ENCODE measurements around the gene SDC1.

Gene SDC1

DNA sequence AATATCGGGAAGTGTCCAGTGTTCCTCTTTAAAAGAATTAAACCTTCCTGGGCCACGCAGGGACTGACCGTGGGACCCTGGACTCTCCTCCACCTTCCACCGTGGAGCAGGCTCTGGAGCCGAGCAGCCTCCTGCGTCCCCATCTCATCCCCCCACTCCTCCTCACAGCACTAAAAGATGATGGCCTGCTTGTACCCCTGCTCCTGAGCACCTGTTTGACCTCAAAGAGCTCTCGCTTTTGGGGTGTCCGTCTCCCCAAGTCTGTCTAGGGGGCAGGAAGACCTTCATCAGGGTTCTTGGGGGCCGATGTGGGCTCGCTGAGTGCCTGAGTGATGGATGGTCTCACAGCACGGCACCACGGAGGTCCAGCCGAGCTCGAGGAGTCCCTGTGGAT is 1.2 kb upstream of the SDC1 start:
- no peak for DNase-seq

DNA sequence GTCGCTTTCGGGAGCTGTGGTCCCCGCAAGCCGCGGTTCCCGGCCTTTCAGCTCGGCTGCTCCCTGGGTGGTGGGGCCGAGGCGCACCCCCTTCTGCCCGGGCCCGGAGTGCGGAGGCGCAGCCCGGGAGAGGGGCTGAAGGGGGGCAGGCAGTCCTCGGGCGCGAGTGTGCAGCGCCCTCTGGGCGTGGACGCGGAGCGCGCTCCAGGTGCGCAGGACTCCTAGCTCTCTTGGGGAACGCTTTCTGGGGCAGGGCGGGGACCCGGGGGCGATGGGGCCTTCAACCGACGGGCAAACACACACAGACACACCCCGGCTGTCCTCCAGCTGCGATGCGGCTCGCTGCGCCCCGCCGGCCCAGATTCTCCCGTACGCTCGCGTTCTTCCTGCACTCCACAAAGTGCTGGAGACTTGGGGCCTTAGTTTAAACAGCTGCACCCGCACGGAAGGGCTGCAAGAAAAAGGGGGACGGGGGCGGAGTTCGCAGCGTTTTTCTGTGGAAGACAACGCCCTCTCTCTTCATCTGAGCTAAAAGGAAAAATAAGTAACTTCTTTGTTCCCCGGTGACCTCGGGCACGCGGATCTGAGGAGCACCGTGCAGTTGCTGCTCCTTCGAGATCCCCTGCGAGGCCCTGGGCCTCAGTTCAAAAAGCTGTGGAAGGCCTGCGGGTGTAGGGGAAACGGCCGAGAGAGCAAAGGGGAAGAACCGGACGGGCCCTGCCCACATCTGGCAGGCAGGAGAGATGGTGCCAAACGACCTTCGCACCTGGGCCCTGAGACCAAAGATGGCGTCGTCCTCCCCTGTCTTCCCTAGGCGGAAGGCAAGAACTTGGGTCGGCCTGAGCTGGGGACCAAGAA is 593 bp upstream of the SDC1 start:
- DNase-seq: peak; percentile 8

DNA sequence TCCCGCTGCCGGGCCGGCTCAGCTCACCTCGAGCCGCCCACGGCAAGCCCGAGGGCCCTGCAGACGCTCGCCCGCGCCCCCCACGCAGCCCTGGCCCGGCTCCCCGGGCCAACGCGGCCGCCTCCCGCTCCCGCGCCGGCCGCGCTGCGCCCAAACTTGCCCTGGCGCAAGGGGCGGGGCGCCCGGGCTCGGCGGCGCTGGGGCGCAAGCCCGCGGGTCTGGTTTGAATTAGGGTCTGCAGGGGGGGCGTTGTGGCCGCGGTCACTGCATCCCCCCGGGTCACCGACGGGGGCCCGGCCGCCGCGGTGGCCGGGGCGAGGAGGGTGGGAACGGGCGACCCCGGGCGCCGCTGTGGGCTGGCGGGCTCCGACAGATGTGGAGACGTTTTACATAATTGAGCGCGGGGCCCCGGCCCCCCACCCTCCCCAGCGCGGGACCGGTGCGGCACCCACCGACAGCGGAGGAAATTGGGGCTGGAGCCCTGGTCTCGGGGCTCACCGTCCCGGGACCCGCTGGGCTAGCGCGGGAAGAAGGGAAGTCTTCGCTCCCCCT is 690 bp downstream of the SDC1 start:
- no peak for DNase-seq

DNA sequence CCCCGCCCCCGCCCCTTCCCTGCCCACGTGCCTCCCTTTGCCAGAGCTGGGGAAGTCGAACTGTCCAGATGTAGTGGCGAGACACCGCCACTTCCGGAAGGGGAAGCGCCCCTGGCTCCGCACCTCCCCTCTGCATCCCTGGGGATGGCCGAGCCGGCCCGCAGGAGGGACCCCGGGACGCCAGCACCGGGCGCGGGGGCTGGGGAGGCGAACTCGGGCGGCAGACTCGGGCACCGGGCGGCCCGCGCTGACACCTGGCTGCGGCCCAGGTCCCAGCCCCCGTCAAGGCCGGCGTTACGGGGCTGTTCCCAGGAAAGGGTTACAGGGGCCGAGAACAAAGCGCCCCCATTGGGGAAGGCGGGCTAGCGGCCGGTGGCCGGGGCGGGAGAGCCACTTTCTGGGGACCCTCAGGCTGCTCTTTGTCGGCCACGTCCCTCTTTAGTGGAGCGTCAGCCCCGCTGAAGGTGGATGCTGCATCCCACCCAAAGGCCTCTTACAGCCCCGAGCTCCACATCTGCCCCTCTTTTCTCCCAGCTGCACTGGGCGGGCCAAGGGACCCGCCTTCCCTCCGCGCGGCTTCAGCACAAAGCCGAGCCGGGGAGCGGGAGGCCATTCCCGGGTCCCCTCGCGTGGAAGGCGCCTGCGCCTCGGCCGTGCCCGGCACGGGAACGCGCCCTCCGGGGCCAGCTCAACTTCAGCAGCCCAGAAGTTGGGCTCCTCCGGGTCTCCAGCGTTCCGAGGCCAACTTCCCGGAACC is 1.3 kb downstream of the SDC1 start:
- no peak for DNase-seq

DNA sequence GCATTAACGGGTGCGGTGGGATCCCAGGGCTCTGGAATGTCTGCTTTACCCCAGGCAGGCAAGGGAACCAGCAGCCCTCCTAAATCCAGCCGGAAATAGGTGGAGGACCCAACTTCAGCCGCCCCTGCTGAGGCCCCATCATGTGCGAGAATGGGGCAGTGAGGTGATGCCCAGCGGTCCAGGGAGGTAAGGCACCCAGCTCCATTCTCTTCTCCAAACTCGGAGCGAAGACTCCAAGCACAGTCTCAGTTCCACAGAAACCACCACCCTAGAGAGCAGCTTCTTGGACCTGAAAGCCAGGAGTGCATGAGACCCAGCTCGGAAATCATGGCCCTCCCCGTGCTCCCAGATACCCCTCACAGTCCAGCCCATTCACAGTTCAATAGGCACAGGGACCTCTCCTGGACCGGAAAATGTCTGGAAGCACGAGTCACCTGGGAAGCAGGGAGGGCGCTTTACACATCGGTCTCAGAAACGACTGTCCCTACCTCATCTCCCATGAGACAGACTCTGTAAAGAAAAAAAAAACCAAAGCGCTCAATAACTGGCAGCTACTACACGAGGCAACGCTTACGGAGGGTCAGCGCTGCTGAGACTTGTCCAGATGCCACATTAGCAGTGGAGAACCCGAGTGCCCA is 2.0 kb downstream of the SDC1 start:
- DNase-seq: no peak

DNA sequence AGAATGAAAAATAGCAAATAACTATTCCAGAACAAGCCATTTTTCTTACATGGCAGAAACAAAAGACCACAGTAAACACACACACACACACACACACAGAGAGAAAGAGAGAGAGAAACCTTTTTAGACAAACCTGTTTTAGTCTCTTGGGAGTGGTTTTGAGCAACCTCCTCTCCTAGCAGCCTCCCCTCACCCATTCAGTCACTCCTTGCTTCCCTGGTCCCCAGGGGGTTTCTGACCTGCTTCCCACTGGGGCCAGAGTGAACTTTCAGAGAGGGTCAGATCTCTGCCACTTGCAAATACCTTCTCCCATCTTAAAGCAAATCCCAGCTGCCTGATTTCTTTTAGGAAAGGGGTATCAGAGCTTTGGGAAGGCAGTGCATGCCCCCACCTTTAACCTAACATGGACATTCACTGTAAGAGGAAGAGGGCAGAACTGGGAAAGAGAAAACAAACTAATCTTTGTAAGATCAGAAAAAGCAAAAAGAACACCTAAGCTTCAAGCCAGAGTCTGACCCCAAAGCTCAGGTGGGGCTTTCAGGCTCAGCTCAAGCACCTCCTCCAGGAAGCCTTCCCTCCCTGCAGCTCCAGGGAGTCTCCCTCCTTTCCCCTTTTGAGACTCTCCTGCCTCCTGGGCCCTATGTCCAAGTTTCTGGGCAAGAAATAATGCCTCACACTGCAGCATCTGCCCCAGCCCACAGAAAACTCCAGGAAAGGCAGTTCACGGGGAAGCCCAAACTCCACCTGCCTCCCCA is 2.7 kb downstream of the SDC1 start:
- no peak for DNase-seq

DNA sequence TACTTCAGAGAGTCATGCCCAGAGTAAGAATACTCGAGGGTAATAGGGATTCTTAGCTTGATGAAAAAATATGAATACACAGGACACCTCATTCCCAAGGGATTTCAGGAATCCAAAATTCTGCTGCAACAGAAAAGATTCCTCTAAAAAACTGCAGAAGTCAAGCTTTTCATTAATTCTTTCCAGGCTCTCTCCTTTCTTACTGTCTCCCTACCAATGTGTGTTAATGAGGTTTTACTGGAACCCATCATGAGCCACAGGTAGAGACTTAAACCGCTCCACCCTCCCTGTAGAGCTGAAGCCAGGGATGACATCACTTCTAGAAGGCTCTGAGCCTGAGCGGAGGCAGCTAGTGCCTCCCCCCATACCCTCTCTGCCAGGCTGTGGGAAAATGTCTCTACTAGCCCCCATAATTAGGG is 3.4 kb downstream of the SDC1 start:
- DNase-seq: no peak

DNA sequence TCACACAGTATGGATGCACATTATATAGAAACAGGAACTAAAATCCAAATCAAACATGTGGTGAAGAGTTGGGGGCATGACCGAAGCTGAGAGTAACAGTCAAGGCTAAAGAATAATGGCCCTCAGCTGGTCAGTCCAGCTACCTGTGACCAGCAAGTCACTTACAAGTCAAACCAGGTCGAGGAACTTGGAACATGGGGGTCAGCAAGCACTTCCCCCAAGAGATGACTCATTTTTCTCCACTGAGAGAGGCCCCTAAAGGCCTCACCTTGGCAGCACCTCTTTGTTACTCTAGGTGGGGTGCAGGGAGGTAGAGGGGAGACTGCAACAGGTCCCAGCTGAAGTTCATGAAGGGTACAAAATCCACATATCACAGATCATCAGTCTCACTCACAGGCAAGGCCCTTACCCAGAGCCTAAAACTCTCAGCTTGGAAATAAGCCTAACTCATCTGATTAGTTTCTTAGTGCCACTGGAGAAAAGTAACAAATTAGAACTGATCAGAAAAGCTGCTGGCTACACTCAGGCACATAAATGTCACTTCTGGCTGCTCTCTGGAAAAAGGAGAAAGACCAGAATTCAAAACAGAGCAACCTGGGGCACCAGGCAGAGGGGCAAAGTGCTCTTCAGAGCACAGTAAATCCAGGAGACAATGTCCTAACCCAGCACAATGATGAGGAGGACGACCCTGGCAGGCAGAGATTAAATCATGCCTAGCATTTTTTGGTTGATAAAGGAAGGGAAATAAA is 4.0 kb downstream of the SDC1 start:
- DNase-seq: no peak

DNA sequence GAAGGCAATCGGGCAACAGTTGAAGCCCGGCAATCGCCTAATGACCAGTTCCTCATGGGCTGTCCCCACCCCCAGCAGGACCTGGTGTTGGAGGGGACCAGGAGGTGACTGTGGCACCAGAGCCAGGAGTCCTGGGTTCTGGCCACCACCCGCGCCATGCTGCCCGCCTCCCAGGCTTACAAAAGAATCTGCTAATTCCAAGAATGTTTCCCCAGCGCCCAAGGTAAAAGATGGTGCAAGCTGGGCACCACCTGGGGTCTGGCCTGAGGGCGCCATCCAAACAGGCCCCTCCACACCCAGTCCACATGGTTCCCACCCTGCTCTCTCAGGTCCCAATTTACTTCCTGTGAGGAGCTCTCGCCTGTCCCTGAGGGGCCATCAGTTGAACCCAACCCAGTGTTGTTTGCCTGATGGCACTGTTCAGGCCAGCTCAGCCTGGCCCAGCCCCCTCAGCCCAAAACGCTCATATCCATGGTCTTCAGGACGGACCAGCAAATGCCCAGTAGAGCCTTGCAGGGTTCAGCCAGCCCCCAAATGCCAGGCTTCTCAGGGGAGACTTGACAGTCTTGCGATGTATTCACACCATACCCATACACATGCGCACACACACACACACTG is 5.1 kb downstream of the SDC1 start:
- DNase-seq: no peak

DNA sequence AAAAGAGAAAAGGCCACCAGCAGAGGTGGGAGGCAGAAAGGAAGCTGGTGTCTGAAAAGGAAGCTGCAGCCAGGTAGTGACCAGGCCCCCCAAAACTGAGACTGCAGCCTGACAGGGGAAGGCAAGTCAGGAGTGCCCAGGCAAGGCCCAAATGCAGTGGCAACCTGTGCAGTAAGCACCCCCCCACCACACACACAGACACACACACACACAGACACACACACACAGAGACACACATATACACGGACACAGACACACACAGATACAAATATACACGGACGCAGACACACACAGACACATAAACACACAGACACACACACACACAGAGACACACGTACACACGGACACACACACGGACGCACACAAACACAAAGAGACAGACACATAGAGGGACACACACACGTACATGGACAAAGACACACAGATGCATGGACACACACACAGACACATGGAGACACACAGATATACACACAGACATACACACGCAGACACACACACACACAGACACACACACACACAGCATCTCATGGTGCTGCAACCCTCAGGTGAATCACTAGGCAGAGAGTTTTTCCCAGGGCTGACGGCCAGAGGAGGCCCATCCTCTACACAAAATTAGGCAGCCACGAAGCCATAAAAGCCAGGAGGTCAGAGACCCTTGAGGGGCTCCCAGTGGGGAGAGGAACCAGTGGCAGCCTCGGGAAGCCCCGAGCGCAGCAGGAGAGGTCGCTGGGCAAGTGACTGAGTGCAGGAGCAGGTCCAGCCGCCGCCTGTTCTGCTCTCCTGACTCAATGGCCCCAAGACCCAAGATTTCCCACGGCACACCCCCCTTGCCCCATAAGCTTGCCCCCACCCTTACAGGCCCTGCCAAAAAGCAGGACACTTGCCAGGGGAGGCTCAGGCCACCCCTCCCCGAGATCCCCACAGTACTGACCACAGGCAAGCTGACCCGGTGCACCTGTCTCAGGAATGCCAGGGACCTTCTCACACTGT is 6.3 kb downstream of the SDC1 start:
- no peak for DNase-seq

DNA sequence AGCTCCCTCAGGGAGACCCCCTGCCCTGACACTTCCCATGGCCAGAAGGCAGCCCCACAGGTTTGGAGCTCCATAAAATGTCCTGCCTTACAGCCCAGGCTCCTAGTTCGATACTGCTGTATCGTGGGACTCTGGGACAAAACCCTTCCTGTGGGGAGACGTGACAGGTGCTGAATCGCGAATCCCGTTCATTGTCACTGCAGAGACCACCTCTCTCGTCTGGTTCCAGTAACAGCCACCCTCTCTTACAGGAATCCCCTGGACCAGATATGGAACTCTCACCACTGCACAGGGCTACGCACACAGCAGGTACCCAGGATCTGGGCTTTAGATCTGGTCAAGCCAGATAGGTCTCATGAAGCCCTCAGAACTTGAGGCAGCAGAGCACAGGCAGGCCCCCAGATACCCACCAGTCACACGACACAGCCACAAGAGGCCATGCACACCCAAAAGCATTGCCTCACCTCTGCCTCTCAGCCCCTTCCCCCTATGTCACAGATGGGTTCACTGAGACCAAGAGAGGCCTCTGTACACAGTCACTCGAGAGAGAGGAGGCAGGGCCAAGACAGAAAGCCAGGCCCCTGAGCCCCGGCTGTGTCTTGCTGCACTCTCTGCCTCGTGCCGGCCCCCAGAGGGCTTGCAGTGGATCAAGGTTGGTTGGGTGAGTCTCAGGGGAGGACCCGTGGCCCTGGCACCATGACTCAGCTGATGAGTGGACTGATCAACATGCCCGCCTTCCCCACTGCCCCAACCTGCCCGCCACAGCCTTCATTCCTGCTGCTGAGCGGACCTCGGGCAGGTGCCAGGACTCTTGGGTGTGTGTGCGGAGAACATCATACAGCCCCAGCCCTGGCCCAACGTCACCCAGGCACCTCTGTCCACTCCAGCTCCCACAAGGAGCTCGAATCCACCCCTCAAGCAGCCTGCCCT is 7.6 kb downstream of the SDC1 start:
- no peak for DNase-seq

DNA sequence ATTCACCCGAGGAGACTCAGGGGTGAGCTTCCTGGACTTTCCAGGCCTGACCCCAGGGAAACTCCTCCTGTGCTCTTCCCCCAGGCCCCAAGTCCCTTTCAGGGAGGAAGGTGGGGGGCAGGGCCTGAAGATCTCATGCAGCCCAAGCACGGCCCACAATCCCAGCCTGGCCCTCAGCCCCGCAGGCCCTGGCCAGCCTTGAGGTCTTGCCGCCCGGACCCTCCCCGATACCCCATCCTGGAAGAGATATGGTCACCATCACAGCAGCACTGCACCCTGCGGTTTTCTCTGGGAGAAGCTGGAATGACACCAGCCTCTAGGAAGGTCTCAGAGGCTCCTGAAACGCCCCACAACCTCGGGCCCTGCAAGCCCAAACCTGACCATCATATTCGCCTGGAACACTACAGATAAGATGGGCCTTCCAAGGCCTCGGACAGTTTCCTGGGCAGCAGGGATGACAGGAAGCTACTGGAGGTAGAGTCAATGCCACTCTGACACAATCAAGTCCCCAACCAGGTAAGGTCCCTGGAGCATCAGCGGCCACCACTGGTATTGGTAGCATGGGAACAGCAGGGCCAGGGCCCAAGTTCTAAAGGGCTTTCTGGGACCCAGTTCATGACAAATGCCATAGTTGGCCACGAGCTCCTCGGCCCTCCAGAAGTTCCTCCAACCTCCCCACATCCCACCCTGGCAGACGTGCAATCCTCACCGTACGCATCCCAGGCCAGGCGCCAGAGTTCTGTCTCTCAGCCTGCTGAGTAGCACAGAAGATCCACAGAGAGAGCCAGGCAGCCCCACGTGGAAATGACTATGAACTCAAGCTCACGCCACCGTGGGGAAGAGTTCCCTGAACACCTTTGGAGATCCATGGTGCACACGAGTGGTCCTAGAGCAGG is 8.6 kb downstream of the SDC1 start:
- no peak for DNase-seq

DNA sequence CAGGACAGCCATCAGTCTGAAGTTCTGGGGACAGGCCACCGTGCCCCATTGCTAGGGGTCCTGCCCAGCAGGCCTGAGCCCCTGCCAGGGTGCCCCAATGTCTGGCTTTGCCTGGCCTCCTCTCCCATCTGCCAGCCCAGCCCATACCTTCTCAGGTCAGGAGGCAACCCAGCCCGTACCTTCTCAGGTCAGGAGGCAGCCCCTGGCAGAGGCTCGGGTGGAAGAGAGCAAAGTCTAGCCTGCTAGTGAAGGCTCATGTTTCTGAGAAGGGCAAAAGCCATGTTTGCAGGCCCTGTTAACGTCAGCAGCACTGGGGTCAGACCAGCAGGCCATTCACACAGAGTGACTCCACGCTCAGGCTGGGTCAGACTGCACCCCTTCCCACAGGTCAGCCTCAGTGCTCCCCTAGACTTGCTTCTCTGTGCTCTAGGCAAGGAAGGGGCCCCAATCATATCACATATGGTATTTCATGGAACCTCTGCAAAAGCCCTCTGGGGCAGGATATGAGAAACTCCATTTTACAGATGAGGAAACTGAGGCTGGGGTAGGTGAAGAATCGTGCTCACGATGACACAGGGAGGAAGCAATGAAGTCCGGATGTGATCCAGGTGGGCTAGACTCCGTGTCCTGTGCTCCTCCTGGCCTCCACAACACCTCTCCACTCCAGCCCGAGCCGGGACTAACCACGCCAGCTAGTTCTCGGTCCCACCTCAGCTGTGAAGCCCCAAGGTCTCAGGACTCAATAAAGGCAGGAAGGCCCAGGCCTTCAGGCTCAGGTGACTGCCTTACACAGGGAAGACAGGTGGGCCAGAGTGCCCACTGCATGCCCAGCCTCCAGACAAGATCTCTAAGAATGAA is 9.5 kb downstream of the SDC1 start:
- DNase-seq: no peak

DNA sequence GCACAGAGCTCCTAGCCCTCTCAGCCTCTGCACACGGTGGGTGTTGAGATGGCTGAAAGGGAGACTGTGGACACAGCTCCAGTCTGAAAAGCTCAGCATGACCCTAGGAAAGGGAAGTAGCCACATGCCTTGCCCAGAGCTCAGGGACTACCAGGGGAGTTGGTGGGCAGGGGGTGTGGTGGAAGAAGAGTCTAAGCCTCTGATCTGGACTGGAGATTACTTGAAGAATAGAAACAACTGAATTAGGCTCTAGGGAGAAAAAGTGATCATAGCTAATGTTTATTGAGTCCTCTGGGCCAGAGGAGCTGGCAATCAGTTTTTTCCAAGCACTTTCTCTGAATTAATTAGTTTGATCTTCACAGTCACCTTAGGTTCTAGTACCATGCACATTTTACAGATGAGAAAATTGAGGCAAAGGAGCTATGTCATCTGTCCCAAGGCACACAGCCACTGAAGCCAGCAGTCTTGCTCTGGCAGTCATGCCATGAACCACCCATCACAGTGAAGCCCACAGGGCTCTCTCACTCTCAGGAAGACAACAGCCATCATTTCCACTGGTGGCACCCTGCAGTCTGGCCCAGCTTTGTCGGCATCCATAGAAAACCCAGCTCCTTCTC is 10.3 kb downstream of the SDC1 start:
- DNase-seq: no peak

DNA sequence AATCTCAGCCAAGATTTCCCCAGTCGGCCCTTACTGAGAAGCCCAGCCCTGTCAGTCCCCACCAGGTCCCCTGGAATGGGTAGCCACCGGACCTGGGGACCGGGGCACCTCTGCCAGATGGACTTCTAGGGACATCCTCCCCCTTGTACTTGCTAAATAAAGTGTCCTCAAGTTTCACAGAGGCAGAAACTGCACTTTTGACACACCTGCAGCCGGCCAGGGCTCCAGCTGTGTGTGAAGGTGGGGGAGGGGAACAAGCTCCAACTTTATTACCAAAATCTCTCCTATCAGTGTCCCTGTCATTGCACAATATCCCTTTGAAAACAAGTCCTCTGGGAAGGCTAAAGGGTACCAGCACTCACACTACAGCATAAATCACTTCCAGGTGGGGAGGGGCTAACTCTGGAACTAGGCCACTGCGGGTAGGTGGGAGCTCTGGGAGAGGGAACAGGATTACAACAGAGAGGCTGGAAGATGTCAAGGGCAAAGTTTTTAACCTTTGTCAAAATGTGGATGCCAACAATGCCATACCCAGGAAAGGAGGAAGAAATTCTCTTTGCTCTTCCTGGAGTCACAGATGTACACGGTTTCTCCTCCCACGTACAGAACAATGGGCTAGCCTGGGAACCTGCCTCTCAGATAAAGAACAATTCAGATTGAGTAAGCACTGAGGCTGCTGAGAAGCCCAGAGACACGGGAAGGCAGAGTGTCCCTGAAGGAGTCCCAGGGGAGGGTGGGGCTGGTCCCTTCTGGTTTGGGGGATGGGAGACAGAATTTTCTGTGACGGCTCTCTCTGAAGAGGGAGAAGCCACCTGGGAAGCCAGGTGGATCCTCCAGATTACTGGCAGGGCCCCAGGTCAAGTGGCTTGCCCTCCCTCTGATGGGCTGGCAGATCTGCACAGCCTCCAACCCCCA is 11.0 kb downstream of the SDC1 start:
- DNase-seq: no peak

Data from midbrain (tissue), 1 donor.